ENCODE measurements around the gene CAMKMT.

Gene CAMKMT

GRCh38 chr2:44358503-44358902 lies 3.2 kb upstream of the CAMKMT start:
- H3K36me3 ChIP-seq (ENCODE audit: insufficient read depth, low read length) = peaks cover 6% of the 10 kb centered on the region; the same call in 1 of the 2 replicates
- H3K9me3 ChIP-seq (ENCODE audit: low read length) = no peaks in the 10 kb centered on the region
- peaks cover 19% of the 10 kb centered on the region for H3K79me2 ChIP-seq (ENCODE audit: insufficient read depth, low read length)
- H3K27me3 ChIP-seq (ENCODE audit: insufficient read depth, low read length) = no peaks in the 10 kb centered on the region
- no peak for TF ChIP-seq CTCF (IDR thresholded peaks at IDR 0.05; ENCODE audit: low read length)
- no peak for TF ChIP-seq EZH2 (IDR thresholded peaks at IDR 0.05; ENCODE audit: borderline replicate concordance, low read length)
- H3K4me1 ChIP-seq (ENCODE audit: insufficient read depth, low read length, severe bottlenecking) = peaks cover 44% of the 10 kb centered on the region
- peak overlapping the region; percentile 17 for H3K4me3 ChIP-seq (ENCODE audit: low read depth, low read length, poor library complexity, severe bottlenecking)
- H3K27ac ChIP-seq (ENCODE audit: low read depth, low read length, poor library complexity, severe bottlenecking) = peak overlapping the region; percentile 56
- H3K9me2 ChIP-seq (ENCODE audit: low read depth, low read length) = no peaks in the 10 kb centered on the region
- H3K4me2 ChIP-seq (ENCODE audit: low read length) = peak overlapping the region; percentile 45
- H3K9ac ChIP-seq (ENCODE audit: low read length) = no peak overlapping the region
- H2AFZ ChIP-seq (ENCODE audit: low read length) = no peak overlapping the region
- no peaks in the 10 kb centered on the region for H4K20me1 ChIP-seq (ENCODE audit: insufficient read depth, low read length)
- no peaks in the 10 kb centered on the region for H3F3A ChIP-seq (ENCODE audit: insufficient read depth, low read length)

GRCh38 chr2:44360749-44361329 lies 908 bp upstream of the CAMKMT start:
- Histone ChIP-seq H3K9me2 (ENCODE audit: low read depth, low read length) (no peaks in the 10 kb centered on the region), H3K27ac (ENCODE audit: low read depth, low read length, poor library complexity, severe bottlenecking) (peak overlapping the region; percentile 80), H3K4me2 (ENCODE audit: low read length) (peak overlapping the region; percentile 73), H4K20me1 (ENCODE audit: insufficient read depth, low read length) (no peaks in the 10 kb centered on the region), H3K4me3 (ENCODE audit: low read depth, low read length, poor library complexity, severe bottlenecking) (peak overlapping the region; percentile 95), H3K9ac (ENCODE audit: low read length) (peak overlapping the region; percentile 89), H3K79me2 (ENCODE audit: insufficient read depth, low read length) (peaks cover 19% of the 10 kb centered on the region), H3F3A (ENCODE audit: insufficient read depth, low read length) (no peaks in the 10 kb centered on the region), H3K36me3 (ENCODE audit: insufficient read depth, low read length) (no peaks in the 10 kb centered on the region), H2AFZ (ENCODE audit: low read length) (no peak overlapping the region), H3K4me1 (ENCODE audit: insufficient read depth, low read length, severe bottlenecking) (peaks cover 45% of the 10 kb centered on the region), H3K9me3 (ENCODE audit: low read length) (no peaks in the 10 kb centered on the region), H3K27me3 (ENCODE audit: insufficient read depth, low read length) (no peaks in the 10 kb centered on the region)
- TF ChIP-seq EZH2 (IDR thresholded peaks at IDR 0.05; ENCODE audit: borderline replicate concordance, low read length) (no peak), CTCF (IDR thresholded peaks at IDR 0.05; ENCODE audit: low read length) (no peak)

- Histone ChIP-seq H3K36me3 (ENCODE audit: insufficient read depth, low read length) (no peaks in the 10 kb centered on the region), H3K79me2 (ENCODE audit: insufficient read depth, low read length) (peaks cover 25% of the 10 kb centered on the region), H3K27ac (ENCODE audit: low read depth, low read length, poor library complexity, severe bottlenecking) (peak overlapping the region; percentile 53), H3K4me1 (ENCODE audit: insufficient read depth, low read length, severe bottlenecking) (peaks cover 43% of the 10 kb centered on the region), H3K27me3 (ENCODE audit: insufficient read depth, low read length) (no peaks in the 10 kb centered on the region), H3K4me2 (ENCODE audit: low read length) (peak overlapping the region; percentile 73), H3K9me3 (ENCODE audit: low read length) (no peaks in the 10 kb centered on the region), H3K9me2 (ENCODE audit: low read depth, low read length) (no peaks in the 10 kb centered on the region), H3F3A (ENCODE audit: insufficient read depth, low read length) (no peaks in the 10 kb centered on the region), H4K20me1 (ENCODE audit: insufficient read depth, low read length) (no peaks in the 10 kb centered on the region), H2AFZ (ENCODE audit: low read length) (peak overlapping the region; percentile 50; the same call in 1 of the 2 replicates), H3K4me3 (ENCODE audit: low read depth, low read length, poor library complexity, severe bottlenecking) (peak overlapping the region; percentile 95), H3K9ac (ENCODE audit: low read length) (peak overlapping the region; percentile 89)
- TF ChIP-seq EZH2 (IDR thresholded peaks at IDR 0.05; ENCODE audit: borderline replicate concordance, low read length) (no peak), CTCF (IDR thresholded peaks at IDR 0.05; ENCODE audit: low read length) (no peak)
Observed at GRCh38 chr2:44362207-44363015, 664 bp downstream of the CAMKMT start.
